GM18507 (cell line): ENCODE measurements around the gene TSFM.

Experiments used
- DNase-seq: peaks from one replicate; pipeline ENCODE4 v3.0.0; 2011; ENCODE audit warnings: low read depth; ENCODE audit not compliant: insufficient read length; ENCODE audit errors: extremely low spot score
- FAIRE-seq: peaks from 2 replicates; lab custom pipeline; 2011; peaks lifted over from hg19 to GRCh38; lab: Jason Lieb, UNC

The TSFM gene

GRCh38 chr12:57844709-57845477 is 62.3 kb downstream of the TSFM start:
- no peak for DNase-seq
- FAIRE-seq: no peak

GRCh38 chr12:57845478-57846284 is 63.1 kb downstream of the TSFM start:
- DNase-seq (no peak), FAIRE-seq (peak; percentile 36)

GRCh38 chr12:57846285-57846576 is 63.6 kb downstream of the TSFM start:
- DNase-seq (no peak), FAIRE-seq (no peak)

- FAIRE-seq: peak; percentile 79
- peak; percentile 94 for DNase-seq
Observed at GRCh38 chr12:57846577-57847319, 64.2 kb downstream of the TSFM start, which contains the start of gene CTDSP2. Gene CTDSP2, minus strand, starts transcription at chr12:57846729. Its CDS starts 294 bp downstream, at chr12:57846435.
